ENCODE results near the gene SAFB.

The SAFB gene

GRCh38 chr19:5643060-5643459 is 20.2 kb downstream of the SAFB start:
- no peak for DNase-seq (ENCODE audit: extremely low spot score)
- ChIA-PET CTCF (interaction anchor here (1.4 to 1.9 kb wide), 3 partner anchors 14 to 44 kb away, joined by 3 to 7 read pairs (median 4); no protein-coding TSS in a partner anchor), POLR2A (interaction anchor here (0.6 kb wide), 1 partner anchor 34 kb away, joined by 7 read pairs; no protein-coding TSS in a partner anchor)
- no peak for TF ChIP-seq CTCF (IDR thresholded peaks at IDR 0.05; ENCODE audit: control extremely low read depth, extremely low read depth, low read depth, missing control alignments)

GRCh38 chr19:5644037-5644436 is 21.2 kb downstream of the SAFB start:
- no peak for DNase-seq (ENCODE audit: extremely low spot score)
- ChIA-PET POLR2A (no interaction called here), CTCF (interaction anchor here (1.6 kb wide), 1 partner anchor 43 kb away, joined by 5 read pairs; no protein-coding TSS in a partner anchor)
- no peak for TF ChIP-seq CTCF (IDR thresholded peaks at IDR 0.05; ENCODE audit: control extremely low read depth, extremely low read depth, low read depth, missing control alignments)

GRCh38 chr19:5645409-5645808 is 22.5 kb downstream of the SAFB start:
- no peak for DNase-seq (ENCODE audit: extremely low spot score)
- ChIA-PET CTCF (interaction anchor here (1.6 to 1.7 kb wide), 2 partner anchors 10 to 42 kb away, joined by 5 to 8 read pairs; no protein-coding TSS in a partner anchor), POLR2A (no interaction called here)
- TF ChIP-seq CTCF (IDR thresholded peaks at IDR 0.05; ENCODE audit: control extremely low read depth, extremely low read depth, low read depth, missing control alignments) = no peak

GRCh38 chr19:5646703-5647102 is 23.8 kb downstream of the SAFB start:
- POLR2A ChIA-PET = no interaction called here
- CTCF ChIA-PET = interaction anchor here (0.8 kb wide), 1 partner anchor 9 kb away, joined by 3 read pairs; no protein-coding TSS in a partner anchor
- TF ChIP-seq CTCF (IDR thresholded peaks at IDR 0.05; ENCODE audit: control extremely low read depth, extremely low read depth, low read depth, missing control alignments) = no peak

GRCh38 chr19:5648464-5648863 is 25.6 kb downstream of the SAFB start:
- ChIA-PET CTCF (interaction anchor here (1.0 to 1.2 kb wide), 2 partner anchors 19 to 41 kb away, joined by 3 to 4 read pairs; partner anchors contain the start of gene RPL36), POLR2A (no interaction called here)
- no peak for DNase-seq (ENCODE audit: extremely low spot score)

More at GRCh38 chr19:5646703-5647102, 23.8 kb downstream of the SAFB start:
- DNase-seq (ENCODE audit: extremely low spot score) = no peak

GRCh38 chr19:5651361-5651760 is 28.5 kb downstream of the SAFB start:
- DNase-seq (ENCODE audit: extremely low spot score) = no peak
- no peak for TF ChIP-seq CTCF (IDR thresholded peaks at IDR 0.05; ENCODE audit: control extremely low read depth, extremely low read depth, low read depth, missing control alignments)
- ChIA-PET CTCF (no interaction called here), POLR2A (no interaction called here)

More at GRCh38 chr19:5648464-5648863, 25.6 kb downstream of the SAFB start:
- no peak for TF ChIP-seq CTCF (IDR thresholded peaks at IDR 0.05; ENCODE audit: control extremely low read depth, extremely low read depth, low read depth, missing control alignments)

Measured in GM10248 (cell line).